GM19324 (cell line): ENCODE measurements around the gene CS.
"Not testable (repeated sequence)": the region's sequence is repeated elsewhere in the genome, so short reads cannot be mapped to it uniquely, and the experiment has no call there.

Experiments used
- ATAC-seq: cut with Tn5 transposase; IDR thresholded peaks from one replicate; pipeline ENCODE4 v1.9.1; 2021; ENCODE audit warnings: mild to moderate bottlenecking, moderate library complexity; ENCODE audit not compliant: unreplicated experiment, low FRiP score

The CS gene

GRCh38 chr12:56321610-56322009 is 21.5 kb upstream of the CS start:
- not testable (repeated sequence) for ATAC-seq

GRCh38 chr12:56321027-56321426 is 20.9 kb upstream of the CS start:
- no peak for ATAC-seq

GRCh38 chr12:56317675-56318074 is 17.5 kb upstream of the CS start:
- no peak for ATAC-seq

GRCh38 chr12:56315622-56316473 is 15.7 kb upstream of the CS start, which contains the start of gene CNPY2:
TSS of gene CNPY2 (minus strand) at chr12:56315988. CDS start at chr12:56315217, 771 bp downstream.
- peak; percentile 89 for ATAC-seq

- ATAC-seq, result no peak
These were observed 15.1 kb upstream of the CS start for GRCh38 chr12:56315249-56315621.

GRCh38 chr12:56311003-56311402 is 10.9 kb upstream of the CS start:
- no peak for ATAC-seq

- no peak for ATAC-seq
These were observed 8.6 kb upstream of the CS start for GRCh38 chr12:56308714-56309113.

- no peak for ATAC-seq
These were observed 7.3 kb upstream of the CS start for GRCh38 chr12:56307221-56307965.

- ATAC-seq, result no peak
These were observed 4.9 kb upstream of the CS start for GRCh38 chr12:56304872-56305590.

- ATAC-seq, result no peak
These were observed 4.1 kb upstream of the CS start for GRCh38 chr12:56304276-56304675.

GRCh38 chr12:56300644-56301464 is 724 bp upstream of the CS start:
- ATAC-seq, result no peak

GRCh38 chr12:56299308-56299852 is 750 bp downstream of the CS start:
- no peak for ATAC-seq

GRCh38 chr12:56298828-56299227 is 1.3 kb downstream of the CS start:
- ATAC-seq, result no peak

GRCh38 chr12:56297400-56297799 is 2.7 kb downstream of the CS start:
- no peak for ATAC-seq

- no peak for ATAC-seq
These were observed 3.8 kb downstream of the CS start for GRCh38 chr12:56296295-56296694.

GRCh38 chr12:56293795-56294194 is 6.3 kb downstream of the CS start:
- ATAC-seq, result no peak

- no peak for ATAC-seq
These were observed 11.3 kb downstream of the CS start for GRCh38 chr12:56288705-56289387.

- no peak for ATAC-seq
These were observed 13.9 kb downstream of the CS start for GRCh38 chr12:56286044-56286830.

- ATAC-seq, result not testable (repeated sequence)
These were observed 15.9 kb downstream of the CS start for GRCh38 chr12:56284263-56284662.
